Stomach (tissue), 4 donors: ENCODE results near the gene PCDH17.

Source experiments
- EP300 ChIP-seq: sonication (generic); formaldehyde crosslinking; IDR thresholded peaks from one replicate; pipeline ENCODE4 v1.6.1; 2017; ENCODE audit warnings: antibody characterized with exemption
- POLR2A ChIP-seq, 4 donors: fragments of 450-650 bp; IDR thresholded peaks; one replicate each; pipeline ENCODE4 v1.6.1; 2016; ENCODE audit warnings: antibody characterized with exemption in 4 of 4, control low read depth in 2 of 4, mild to moderate bottlenecking in 1 of 4, moderate library complexity in 1 of 4
- POLR2AphosphoS5 ChIP-seq, 3 donors: sonication (generic); formaldehyde crosslinking; IDR thresholded peaks; one replicate each; pipeline ENCODE4 v1.6.1; 2016; ENCODE audit warnings: antibody characterized with exemption in 3 of 3
- TF ChIP-seq, protein P1 (sequence below), 7 experiments: fragments of 450-650 bp in 4 of 7; fragments of 200-600 bp in 3 of 7; sonication (generic) in 3 of 7; IDR thresholded peaks; one replicate each; pipeline ENCODE4 v1.5.1; 2016 to 2019; ENCODE audit warnings: antibody characterized with exemption in 7 of 7, control low read depth in 2 of 7, mild to moderate bottlenecking in 1 of 7

DNA sequence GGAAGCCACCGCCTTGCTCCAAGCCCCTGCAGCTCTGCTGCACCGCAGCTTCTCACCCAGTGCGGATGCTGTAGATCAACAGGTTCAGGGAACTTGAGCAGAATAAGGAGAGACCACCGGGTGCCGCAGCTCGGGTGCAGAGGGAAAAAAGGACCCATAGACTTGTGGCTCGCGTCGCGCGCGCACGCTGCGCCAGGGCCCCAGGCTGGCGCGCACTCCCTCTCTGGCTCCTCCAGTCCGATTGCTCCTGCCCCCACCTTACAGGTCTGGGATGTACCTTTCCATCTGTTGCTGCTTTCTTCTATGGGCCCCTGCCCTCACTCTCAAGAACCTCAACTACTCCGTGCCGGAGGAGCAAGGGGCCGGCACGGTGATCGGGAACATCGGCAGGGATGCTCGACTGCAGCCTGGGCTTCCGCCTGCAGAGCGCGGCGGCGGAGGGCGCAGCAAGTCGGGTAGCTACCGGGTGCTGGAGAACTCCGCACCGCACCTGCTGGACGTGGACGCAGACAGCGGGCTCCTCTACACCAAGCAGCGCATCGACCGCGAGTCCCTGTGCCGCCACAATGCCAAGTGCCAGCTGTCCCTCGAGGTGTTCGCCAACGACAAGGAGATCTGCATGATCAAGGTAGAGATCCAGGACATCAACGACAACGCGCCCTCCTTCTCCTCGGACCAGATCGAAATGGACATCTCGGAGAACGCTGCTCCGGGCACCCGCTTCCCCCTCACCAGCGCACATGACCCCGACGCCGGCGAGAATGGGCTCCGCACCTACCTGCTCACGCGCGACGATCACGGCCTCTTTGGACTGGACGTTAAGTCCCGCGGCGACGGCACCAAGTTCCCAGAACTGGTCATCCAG lies 964 bp downstream of the PCDH17 start:
- TF ChIP-seq POLR2A (IDR thresholded peaks at IDR 0.05) (no peak), EP300 (no peak), POLR2AphosphoS5 (IDR thresholded peaks at IDR 0.05) (no peak)
- TF ChIP-seq, protein P1, sequence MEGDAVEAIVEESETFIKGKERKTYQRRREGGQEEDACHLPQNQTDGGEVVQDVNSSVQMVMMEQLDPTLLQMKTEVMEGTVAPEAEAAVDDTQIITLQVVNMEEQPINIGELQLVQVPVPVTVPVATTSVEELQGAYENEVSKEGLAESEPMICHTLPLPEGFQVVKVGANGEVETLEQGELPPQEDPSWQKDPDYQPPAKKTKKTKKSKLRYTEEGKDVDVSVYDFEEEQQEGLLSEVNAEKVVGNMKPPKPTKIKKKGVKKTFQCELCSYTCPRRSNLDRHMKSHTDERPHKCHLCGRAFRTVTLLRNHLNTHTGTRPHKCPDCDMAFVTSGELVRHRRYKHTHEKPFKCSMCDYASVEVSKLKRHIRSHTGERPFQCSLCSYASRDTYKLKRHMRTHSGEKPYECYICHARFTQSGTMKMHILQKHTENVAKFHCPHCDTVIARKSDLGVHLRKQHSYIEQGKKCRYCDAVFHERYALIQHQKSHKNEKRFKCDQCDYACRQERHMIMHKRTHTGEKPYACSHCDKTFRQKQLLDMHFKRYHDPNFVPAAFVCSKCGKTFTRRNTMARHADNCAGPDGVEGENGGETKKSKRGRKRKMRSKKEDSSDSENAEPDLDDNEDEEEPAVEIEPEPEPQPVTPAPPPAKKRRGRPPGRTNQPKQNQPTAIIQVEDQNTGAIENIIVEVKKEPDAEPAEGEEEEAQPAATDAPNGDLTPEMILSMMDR (IDR thresholded peaks at IDR 0.05): no peak
